Hindlimb muscle (tissue), 1 donor: Measurements from ENCODE around the gene MIPEP. TPM values are rescaled to one million over a fixed set of nuclear protein-coding genes. Genes with fewer than 3 reads are reported as not detected.
"Not testable (repeated sequence)": the region's sequence is repeated elsewhere in the genome, so short reads cannot be mapped to it uniquely, and the experiment has no call there.

ENCODE experiments used
- DNase-seq: peaks from one replicate; pipeline ENCODE4 v3.0.0-alpha.2; 2013
- polyA plus RNA-seq: library from polyadenylated mRNA; unstranded; fragments of 120-200 nt; gene quantifications from one replicate; pipeline ENCODE4 v1.2.1, GENCODE V29; 2013; ENCODE audit not compliant: insufficient read length

The MIPEP gene
- polyA plus RNA-seq, 1 donor = 6.9 TPM

DNA sequence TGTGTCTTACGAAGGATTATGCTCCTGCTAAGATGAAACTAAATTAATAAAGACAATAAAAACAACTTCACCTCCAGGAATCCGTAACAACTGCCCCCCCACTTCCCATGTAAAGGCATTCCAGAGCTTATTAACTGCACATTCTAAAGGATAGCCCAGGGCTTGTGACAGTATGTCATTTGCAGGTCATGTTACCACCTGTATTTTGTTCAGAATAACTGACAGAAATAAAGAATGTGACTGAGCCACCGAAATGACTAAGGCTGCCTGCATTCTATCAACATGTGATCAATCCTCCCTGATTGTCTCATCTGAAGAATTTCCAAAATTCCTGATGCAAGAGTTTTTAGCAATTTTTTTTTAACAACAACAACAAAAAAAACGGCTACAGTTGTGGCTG is 117.2 kb downstream of the MIPEP start:
- no peak for DNase-seq

DNA sequence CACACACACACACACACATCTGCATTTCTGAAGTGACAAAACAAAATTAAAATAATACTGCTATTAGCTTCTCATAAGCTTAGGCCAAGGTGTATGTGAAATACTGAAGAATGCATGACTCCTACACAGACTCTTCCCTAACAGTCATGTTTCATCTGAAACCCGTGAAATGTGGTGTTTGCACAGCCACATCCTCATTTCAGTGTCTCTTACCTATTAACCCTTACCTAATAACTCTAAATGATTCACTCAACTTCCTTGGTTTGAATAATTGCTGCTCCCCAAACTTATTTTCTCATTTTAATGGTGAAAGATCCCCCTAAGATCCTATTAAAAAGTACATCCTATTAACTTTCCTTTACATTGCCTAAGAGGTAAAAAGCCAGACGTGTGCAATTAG is 117.6 kb downstream of the MIPEP start:
- no peak for DNase-seq

GRCh38 chr13:23770973-23771372 is 118.2 kb downstream of the MIPEP start:
- DNase-seq = no peak

DNA sequence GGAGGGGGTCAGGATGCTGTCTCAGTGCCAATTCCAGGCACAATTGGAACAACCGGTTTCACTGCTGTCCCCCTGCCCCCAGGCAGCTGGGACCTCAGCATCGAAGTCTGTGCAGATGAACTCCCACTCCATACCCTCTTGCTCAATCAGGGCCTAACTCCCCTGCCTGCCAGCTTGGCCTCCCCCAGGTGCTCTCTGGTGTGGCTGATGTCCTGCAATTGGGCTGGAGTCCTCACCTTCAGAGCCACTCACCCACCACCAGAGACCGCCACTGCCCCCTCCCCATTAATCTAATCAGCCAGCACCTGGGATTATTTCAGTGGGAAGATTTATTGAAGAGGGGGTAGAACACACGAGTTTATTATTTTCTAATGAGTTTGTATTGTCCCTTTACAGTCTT is 118.8 kb downstream of the MIPEP start:
- no peak for DNase-seq

- no peak for DNase-seq
These were observed 119.8 kb downstream of the MIPEP start for GRCh38 chr13:23769401-23769800.

- DNase-seq = no peak
These were observed 121.4 kb downstream of the MIPEP start for GRCh38 chr13:23767838-23768237.

DNA sequence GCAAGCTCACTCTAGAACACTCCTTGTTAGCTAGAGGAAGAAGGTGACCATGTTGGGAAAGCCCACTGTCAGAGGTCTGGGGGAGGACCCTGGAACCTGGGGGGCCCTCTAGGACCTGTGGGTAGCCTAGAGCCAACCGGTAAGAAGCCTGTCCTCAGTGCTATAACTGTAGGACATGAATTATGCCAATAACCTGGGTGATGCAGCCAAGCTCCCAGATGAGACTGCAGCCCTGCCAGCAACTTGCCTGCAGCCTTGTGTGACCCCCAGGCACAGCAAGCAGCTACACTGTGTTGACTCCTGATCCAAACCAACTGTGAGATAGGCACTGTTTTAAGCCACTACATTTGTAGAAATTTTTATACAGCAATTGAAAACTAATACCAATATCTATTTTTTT is 122.3 kb downstream of the MIPEP start:
- no peak for DNase-seq

- no peak for DNase-seq
These were observed 122.9 kb downstream of the MIPEP start for GRCh38 chr13:23766283-23766682.

- DNase-seq = no peak
These were observed 123.7 kb downstream of the MIPEP start for GRCh38 chr13:23765531-23765930.

DNA sequence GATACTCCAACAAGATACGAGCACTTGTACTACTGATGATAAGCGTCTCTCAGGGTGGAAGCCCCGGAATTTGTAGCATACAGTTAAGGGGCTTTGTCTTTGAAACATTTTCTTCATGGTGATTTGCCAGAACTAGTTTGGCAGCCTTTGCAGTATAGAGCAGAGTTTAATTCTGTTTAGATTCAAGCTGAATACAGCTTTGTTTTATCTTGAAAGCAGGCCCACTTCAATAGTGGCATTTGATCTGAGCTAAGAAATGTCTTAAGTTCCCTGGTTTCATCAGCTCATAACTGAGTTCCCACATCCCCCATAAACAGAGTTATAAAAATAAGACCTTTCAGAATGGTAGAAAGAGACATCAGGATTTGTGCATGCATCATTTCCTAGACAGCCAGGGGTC is 125.9 kb downstream of the MIPEP start:
- no peak for DNase-seq

DNA sequence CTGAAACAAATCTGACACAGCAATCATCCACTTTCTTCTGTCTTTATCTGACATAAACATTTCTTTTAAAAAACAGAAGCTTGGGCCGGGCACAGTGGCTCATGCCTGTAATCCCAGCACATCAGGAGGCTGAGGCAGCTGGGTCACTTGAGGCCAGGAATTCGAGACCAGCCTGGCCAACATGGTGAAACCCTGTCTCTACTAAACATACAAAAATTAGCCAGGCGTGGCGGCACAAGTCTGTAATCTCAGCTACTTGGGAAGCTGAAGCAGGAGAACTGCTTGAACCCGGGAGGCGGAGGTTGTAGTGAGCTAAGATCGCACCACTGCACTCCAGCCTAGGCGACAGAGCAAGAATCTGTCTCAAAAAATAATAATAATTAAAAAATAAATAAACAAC is 127.4 kb downstream of the MIPEP start:
- DNase-seq = not testable (repeated sequence)

GRCh38 chr13:23760000-23760399 is 129.2 kb downstream of the MIPEP start:
- no peak for DNase-seq

DNA sequence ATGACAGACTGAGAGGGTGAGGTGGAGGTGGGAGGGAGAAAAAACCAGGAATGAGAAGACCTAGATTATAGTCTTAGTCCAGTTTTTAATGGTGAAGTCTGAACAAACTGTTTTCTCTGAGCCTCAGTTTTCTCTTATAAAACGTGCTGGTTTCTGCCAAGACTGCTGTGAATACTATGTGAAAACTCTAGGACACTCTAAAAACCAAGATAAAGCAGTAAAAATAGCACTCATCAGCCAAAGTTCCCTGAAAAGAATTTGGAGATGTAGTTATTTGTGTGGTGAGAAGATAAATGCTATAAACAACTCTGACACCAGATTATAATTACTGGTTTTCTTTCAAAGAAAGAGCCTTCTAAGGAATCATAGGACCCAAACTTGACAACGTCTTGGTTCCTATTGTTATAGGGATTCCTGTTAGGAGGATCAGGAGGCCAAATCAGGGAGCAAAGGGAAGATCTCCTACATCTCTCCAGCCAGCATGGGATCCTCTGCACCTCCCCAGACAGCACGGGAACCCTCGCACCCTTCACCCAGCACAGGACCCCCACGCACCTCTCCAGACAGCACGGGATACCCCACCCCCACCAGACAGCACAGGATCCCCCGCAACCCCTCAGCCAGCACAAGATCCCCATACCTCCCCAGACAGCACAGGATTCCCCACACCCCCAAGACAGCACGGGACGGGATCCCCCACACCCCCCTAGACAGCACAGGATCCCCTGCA is 130.2 kb downstream of the MIPEP start:
- DNase-seq = no peak

DNA sequence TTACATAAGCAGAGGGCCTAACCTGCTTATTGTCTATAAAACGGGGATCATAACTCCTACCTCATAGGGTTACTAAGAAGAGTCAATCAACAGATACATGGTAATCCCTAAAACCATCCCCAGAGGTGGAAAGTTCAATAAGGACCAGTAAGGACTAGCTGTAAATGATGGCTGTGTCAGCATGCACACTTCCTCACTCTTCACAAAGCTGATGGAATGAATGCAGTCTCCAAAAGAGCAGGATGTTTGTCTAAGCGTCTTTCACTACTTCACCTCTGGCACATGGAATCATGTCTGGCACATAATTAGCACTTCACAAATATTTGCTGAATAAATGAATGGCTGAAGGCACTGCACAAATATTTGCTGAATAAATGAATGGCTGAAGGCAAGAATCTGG is 134.2 kb downstream of the MIPEP start:
- DNase-seq = no peak

DNA sequence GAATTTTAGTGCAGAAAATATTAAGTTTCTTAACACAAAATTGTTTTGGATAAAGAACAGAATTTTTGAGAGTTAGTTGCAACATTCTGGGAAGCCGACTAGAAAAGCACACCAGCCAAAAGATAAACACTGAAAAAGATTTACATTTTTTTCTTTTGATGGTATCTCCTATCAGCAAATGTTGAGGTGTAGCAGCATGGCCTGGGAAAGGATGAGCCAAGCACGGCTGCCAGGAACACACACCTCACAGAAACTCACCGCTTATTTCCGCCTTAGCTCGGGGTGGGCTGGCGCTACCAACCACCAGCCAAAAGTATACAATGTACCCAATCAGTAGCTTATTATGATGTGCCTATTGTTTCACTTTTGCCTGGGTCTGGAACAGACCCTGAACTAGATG is 134.7 kb downstream of the MIPEP start:
- DNase-seq = no peak

DNA sequence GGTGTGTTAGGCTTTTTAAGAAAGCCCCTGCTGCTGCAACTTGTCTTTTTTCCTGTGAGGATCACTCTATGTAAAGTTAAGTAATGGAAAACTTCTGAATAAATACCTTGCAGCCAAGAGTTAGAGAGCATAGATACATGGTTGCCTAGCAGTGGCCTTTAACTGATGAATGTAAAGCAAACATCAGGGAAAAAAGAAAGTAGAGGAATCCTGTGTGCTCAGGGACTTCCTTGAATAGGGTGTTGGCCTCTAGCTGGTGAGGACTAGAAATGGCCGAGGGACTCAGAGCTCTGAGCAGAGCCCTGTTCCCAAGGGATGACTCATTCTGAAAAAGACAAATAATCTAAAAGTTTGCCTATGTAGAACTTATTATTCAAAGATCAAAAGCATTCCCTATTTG is 135.7 kb downstream of the MIPEP start:
- DNase-seq = no peak

GRCh38 chr13:23752111-23753001 is 136.8 kb downstream of the MIPEP start:
- DNase-seq = no peak

GRCh38 chr13:23751195-23751594 is 138.0 kb downstream of the MIPEP start:
- no peak for DNase-seq

GRCh38 chr13:23750383-23751121 is 138.6 kb downstream of the MIPEP start:
- no peak for DNase-seq

GRCh38 chr13:23749288-23749873 is 139.8 kb downstream of the MIPEP start:
- DNase-seq = no peak

- DNase-seq = no peak
These were observed 140.8 kb downstream of the MIPEP start for GRCh38 chr13:23748109-23748990.

DNA sequence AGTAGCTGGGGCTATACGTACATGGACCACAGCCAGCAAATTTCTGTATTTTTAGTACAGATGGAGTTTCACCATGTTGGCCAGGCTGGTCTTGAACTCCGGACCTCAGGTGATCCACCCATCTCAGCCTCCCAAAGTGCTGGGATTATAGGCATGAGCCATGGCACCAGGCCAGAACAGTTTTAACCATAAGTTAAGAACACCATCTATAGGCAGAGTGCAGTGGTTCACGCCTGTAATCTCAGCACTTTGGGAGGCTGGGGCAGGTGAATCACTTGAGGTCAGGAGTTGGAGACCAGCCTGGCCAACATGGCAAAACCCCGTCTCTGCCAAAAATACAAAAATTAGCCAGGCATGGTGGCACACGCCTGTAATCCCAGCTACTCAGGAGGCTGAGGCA is 143.1 kb downstream of the MIPEP start:
- DNase-seq = not testable (repeated sequence)
